GM03348 (cell line): Measurements from ENCODE around the gene FBXW12.
"Not testable (repeated sequence)": the region's sequence is repeated elsewhere in the genome, so short reads cannot be mapped to it uniquely, and the experiment has no call there.

ENCODE experiments used
- DNase-seq: peaks from one replicate; pipeline ENCODE4 v3.0.0; 2012; ENCODE audit warnings: low spot score

FBXW12 gene, protein sequence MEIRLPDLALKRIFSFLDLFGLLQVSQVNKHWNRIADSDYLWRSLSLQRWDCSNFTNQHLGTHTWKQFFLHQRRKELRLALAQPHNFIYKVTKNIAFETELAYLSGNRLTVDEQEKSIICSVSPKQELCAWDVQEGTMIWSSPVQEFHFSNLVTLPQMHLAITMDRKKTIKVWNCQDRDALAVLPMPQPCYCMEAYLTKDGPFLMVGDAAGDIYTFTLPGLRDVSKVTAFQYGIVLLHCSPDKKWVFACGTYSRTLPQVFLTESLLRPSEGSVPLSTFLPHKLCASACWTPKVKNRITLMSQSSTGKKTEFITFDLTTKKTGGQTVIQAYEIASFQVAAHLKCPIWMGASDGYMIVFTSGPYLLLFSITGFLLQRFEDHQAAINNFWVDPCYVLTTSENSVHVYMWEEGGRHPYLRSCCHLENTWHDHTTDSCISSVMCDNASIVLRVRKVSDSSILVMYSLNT

GRCh38 chr3:48371651-48372376 is at the start of gene FBXW12:
Gene FBXW12, plus strand, starts transcription at chr3:48372219. Its CDS starts 549 bp downstream, at chr3:48372768.
- no peak for DNase-seq

DNA sequence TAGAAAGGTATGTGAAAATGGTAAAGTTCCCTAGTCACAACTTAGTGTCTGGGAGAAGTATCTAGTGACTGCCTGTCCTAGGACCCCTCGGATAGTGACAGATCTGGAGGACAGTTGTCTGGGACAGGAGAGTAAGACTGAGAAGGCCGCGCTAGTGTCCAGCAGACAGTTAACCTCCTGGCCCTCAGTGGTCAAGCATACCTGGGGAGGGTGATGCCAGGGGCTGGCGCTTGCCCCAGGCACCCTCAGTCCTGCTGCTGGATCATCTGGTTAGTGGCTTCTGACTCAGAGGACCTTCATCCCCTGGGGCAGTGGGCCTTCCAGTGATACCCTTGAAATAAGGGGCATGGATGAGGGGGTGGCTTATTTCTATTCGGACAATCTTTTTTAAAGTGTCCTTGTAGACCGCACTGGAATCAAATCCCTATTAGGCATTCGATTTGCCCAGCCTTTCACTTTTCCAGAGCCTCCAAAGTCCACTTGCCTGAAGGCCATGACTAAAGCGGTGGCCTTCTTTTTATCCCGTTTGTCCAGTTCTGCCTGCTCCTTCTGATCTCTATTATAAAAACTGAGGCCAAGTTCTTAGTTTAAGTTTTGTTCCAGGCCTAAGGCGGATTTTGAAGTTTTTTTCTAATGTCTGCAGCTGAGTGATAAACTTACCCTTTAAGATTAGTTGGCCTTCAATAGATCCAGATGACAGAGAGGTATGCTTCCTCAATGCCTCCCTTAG is 40.1 kb upstream of the FBXW12 start:
- DNase-seq = not testable (repeated sequence)

DNA sequence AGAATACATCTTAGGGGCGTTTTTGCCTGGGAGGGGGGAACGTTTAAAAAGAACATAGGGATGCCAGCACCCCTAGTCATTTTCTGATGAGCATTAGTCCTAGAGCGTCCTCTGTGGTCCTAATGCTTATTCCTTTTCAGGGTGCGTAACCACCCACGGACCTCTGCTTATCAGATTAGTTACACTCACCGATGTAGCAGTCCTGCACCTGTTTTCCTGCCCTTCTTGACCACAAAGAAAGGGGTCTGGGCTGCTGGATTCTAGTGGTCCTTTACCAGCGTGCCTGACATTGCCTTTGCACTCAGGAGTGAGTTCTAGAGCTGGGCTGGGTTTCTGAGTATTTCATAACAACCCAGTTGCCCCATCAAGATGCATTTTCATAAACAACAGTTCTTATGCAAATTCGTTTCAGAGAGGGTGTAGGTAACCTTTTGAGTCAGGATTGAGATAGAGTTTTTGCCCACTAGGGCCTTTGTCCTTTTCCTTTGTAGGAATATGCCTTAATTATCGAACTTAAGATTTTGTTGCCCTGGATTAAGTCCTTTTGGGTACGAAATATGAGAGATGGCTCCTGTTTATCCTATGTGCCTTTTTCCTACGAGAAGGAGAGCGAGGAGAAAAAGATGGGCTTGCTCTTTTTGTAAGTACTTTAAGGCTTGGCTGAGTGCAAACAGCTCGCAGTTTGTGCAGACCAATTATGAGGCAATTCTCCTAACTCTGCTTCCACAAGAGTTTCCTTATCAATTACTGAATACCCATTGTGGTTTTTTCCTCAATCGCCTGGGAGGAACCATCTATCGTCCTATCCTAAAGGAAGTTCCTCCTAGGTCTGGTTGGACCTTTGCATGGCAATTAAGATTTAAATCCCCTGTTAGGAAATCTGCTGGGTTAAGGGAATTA is 38.4 kb upstream of the FBXW12 start, which contains the start of gene SPINK8:
Gene SPINK8 (minus strand): TSS at position 316 of the 900 bp plus-strand sequence. CDS start 5,320 bp downstream, outside the sequence.
- DNase-seq = not testable (repeated sequence)

GRCh38 chr3:48334605-48335004 is 37.4 kb upstream of the FBXW12 start:
- no peak for DNase-seq

DNA sequence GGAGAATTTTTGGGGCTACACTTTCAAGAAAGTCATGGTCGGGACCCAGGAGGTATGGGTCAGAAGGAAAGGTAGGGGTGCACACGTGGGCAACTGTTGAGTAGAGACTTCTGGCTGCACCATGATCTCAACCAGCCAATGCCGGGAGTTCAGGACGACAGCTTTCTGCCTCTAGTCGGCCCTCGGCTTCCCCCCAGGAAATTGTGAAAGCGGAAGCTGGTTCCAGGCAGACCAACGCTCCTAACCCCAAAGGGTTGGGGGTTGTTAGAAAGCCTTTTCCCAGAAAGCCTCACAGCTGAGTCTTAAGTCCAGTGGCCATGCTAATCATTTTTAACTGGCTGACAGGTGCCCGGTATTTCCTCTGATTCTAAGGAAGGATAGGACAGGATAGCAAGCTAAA is 36.7 kb upstream of the FBXW12 start:
- not testable (repeated sequence) for DNase-seq

DNA sequence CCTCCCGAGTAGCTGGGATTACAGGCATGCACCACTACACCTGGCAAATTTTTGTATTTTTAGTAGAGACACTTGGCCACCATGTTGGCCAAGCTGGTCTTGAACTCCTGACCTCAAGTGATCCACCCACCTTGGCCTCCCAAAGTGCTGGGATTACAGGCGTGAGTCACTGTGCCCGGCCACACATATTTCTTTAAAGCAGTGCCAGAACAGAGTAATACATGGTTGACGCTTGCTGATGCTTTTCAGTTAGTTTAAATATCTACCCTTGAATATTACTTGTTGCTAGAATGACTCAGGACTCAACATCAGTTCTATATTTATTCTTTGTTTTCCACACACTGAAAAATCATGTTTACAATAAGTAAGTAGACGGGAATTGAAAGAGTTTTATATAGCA is 34.5 kb upstream of the FBXW12 start:
- DNase-seq = not testable (repeated sequence)

GRCh38 chr3:48338635-48339034 is 33.4 kb upstream of the FBXW12 start:
- no peak for DNase-seq

DNA sequence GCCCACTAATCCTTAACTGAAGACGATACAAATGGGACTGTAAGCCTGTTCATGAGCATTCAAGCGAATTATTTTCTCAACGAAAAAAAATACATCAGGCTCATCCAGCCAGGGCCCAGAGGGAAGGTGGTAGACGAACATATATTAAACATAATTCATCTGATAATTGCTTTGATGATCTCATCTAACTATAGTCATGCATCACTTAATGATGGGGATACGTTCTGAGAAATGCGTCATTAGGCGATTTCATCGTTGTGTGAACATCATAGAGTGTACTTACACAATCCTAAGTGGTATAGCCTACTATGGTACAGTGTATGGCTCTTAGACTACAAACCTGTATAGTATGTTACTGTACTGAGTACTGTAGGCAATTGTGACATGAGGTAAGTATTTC is 28.6 kb upstream of the FBXW12 start:
- no peak for DNase-seq

DNA sequence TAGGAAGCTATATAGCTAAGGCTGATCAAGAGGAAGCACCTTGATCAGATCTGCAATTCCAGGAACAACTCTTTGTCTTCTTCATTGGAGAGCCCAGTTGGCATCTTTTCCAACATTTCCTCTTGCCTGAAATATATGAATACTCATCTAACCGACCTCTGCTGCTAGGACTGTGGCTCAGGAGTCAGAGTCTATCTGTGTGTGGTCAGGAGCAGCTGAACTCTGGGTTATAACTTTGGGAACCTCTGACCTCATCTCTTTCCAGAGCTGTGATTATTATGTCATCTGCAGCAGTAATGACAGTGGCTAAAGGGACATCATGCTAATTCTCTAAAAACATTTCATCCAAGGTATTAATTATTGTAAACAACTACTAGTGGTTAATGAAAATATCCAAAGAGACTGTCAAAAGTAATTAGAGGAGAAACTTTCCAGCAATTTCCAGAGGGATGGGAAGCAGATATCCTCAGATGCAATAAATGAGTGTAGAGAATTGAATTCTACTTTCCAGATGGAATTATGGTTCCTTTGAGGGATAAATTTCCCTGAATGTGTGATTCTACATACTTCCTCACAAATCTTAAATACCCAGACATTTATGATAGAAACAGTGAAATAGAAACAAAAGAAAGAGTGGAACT is 27.0 kb upstream of the FBXW12 start:
- no peak for DNase-seq

GRCh38 chr3:48345946-48346572 is 26.0 kb upstream of the FBXW12 start:
- DNase-seq = no peak

- no peak for DNase-seq
Observed at GRCh38 chr3:48347500-48347899, 24.5 kb upstream of the FBXW12 start.

DNA sequence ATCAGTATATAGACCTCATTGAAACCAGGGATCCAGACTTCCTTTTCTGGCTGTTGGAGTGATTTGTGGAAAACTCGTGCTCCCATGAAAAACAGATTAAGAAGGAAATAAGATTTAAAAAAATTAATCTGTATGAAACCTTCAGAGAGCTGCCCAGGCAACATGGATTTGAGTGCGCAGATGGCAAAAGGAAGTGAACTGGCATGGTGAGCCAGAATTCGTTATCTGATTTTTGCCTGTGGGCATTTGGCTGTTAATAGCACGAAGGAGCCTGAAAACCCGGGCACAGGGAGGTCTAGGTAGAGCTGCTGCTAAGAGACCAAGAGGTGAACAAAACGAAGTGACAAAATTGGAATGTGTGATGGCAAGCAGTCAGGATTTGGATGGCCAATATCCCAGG is 19.5 kb upstream of the FBXW12 start:
- no peak for DNase-seq

GRCh38 chr3:48353987-48354386 is 18.0 kb upstream of the FBXW12 start:
- DNase-seq = no peak

- DNase-seq = no peak
Observed at GRCh38 chr3:48356419-48356818, 15.6 kb upstream of the FBXW12 start.

DNA sequence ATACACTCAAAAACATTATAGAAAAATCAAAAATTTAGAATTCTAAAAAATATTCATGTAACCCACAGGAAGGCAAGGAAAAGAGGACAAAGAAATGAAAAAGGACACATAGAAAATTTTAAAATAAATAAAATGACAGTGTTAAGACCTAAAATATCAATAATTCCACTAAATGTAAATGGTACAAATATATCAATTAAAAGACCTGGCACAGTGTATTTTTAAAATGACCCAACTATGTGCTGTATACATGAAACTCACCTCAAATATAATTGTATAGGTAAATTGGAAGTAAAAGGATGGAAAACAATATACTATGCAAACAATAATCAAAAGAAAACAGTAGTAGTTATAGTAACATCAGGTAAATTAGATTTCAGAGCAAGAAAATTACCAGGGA is 10.1 kb upstream of the FBXW12 start:
- DNase-seq = no peak

- DNase-seq = no peak
Observed at GRCh38 chr3:48364840-48365239, 7.2 kb upstream of the FBXW12 start.

DNA sequence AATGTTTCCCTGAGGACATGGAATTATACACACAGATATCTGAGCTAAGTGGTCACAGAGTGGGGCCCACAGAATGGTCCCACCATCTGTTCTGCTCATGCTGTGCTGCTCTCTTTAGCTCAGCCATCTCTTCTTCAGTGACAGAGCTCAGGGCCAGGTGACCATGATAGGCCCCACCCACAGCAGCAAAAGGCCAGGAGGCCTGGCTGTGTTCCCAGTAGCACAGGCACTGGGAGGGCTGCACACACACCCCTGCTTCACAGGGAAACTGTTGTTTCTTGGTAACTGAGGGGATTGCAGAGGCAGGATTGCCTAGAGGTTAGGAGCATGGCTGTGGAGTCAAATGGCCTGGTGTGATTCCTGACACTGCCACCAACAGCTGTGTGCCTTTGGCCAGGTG is 4.8 kb upstream of the FBXW12 start:
- DNase-seq = no peak

DNA sequence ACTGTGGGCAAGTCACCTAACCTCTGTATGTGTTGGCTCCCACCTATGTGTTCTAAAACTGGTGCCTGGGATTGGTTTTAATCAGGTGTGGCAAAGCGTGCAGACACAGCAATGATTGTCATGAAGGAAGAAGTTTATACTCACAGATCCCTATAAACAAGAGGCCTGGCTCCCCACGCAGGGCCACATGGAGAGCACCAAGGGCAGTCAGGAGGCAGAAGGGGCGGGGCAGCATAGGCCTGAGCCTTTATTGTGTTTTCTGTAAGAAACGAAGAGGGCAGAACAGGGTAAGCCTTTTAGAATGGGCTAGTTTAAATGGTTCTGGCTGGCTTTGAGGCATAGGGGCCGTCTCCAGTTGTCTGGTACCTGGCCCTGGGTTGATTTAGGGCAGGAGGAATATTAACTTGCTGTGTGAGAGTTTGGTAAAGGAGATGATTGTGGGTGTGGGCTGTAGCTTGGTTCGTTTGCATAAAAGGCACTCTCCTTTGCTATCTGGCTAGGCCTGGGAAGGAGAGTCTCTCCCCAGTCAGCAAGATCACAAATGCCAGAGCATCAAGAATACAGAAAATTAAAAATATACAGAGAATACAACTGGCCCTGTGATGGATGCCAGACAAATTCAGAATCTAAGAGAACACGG is 2.2 kb upstream of the FBXW12 start:
- DNase-seq = no peak

DNA sequence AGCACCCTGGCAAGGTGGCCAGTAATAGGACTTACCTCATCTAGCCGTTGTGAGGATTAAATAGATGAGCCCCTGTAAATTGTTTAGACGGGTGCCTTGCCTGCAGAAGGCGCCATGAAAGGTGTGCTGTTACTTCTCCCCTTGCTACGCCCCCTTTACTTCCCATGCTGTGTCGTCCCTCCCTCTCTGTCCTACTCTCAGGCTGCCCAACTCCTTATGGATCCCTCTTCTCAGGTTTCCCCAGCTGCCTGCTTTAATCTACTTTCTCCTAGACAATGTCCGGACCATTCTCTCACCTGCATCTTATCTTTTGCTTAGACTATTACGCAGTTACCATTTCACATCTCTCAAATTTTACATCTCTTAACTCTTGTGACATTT is 1.7 kb upstream of the FBXW12 start:
- no peak for DNase-seq

- no peak for DNase-seq
Observed at GRCh38 chr3:48372377-48372770, 355 bp downstream of the FBXW12 start.
